NCI-H2196 treated with DMSO at 0.1 percent for 48 hours (cell line): ENCODE results near the gene SVIP.
A peak's percentile ranks its signal among the peaks of the same experiment; 100 is the strongest.

Source experiments
- DNase-seq: peaks from one replicate; lab custom pipeline; 2025; ENCODE audit not compliant: unreplicated experiment; lab: John Stamatoyannopoulos, UW

Gene SVIP, protein sequence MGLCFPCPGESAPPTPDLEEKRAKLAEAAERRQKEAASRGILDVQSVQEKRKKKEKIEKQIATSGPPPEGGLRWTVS

DNA sequence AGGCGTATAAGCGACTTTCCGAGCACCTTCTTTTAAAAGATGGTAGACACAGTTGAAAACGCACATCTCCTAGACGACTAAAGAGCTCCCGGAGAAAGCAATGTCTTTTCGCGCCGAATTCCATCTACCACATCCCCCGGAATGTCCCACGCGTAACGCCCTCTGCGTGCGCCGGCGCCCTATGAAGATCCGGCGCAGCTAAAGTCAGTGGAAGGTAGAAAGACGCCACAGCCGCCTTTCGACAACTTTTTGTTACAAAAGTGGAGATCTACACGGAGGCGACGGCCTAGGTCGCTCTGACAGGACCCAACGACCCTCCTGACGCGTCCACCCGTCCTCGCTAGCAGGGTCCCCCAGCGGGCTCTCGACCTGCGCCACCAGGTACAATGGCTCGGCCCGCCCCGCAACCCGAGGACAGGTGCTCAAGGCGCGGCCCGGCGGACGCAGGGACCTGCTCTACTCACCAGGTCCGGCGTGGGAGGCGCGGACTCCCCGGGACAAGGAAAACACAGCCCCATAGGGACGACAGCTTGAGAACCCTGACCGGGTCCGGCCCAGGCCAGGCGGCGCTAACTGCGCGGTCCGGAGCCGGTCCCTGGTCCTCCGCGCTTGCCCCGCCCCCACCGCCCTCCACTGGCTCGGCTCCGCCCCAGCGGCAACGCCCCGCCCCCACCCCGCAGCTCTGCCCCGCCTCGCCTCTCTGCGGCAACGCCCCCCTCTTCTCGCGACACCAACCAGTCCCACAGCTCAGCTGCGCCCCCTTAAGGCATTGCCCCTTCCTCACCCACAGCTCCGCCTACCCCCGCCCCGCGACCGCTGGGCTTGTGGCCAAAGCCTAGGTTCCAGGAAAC lies at the start of gene SVIP:
Gene SVIP, minus strand, starts transcription at position 571 of the 851 bp plus-strand sequence. Its CDS starts 53 bp downstream, at position 518.
- peak; percentile 90 for DNase-seq

- DNase-seq = no peak
These were observed 49.0 kb upstream of the SVIP start for GRCh38 chr11:22878604-22879003.

DNA sequence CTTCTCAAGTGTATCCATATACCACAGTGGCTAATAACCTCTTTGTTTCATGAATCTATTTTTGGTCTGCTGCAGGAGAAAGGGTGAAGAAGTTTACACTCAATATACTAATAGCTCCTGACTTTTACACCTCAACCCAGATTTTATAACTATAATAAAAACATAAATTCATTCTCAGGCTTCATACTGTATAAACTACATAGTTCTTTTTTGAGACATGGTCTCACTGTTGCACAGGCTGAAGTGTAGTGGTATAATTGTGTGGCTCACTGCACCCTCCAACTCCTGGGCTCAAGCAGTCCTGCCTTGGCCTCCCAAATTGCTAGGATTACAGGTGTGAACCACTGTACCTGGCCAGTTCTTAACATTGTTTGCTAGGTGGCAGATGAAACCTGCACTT lies 48.4 kb upstream of the SVIP start:
- DNase-seq = no peak

- DNase-seq = peak; percentile 75
These were observed 46.4 kb upstream of the SVIP start for GRCh38 chr11:22875869-22876473.

- DNase-seq = no peak
These were observed 39.7 kb upstream of the SVIP start for GRCh38 chr11:22869325-22869724.

DNA sequence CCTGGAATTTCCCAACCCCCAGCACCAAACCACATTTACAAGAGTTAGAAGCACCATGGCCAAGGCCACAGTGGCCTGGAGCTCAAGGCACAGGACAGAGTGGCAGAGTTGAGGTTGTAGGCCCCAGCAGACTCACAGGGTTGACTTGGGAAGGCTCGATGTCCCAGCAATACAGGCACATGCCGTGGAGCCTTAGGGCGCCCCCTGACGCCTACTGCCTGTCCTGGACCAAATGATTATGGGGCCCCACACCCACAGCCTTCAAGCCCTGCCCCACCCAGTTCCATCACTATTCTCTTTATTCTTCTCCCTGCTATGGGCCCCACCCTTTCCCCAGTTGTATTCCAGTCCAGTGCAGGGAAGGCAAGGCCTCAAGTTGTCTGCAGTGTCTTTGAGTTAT lies 30.6 kb upstream of the SVIP start, which contains the start of gene CCDC179:
Gene CCDC179, minus strand, starts transcription at position 234 of the 400 bp plus-strand sequence. Its CDS starts 53 bp downstream, at position 181.
- DNase-seq = no peak

DNA sequence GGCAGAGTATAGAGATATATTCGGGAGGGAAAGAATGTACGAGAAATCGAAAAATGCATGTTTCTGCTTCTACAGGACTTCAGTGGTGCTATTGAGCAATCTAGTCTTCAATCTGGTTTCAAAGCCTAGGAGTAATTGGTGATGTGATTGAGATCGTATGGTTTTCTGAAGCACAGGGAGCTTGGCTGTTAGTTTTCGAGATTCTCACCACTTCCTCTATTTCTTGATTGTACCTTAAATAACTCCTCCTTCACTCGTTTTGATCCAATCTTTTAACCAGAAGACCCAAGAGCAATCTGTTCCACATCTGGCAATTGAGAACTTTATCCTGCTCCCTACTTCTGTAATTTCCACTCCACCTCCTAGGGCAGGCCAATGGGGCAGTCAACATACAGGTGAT lies 30.2 kb upstream of the SVIP start:
- no peak for DNase-seq

GRCh38 chr11:22851477-22851876 lies 21.9 kb upstream of the SVIP start:
- DNase-seq = no peak

- DNase-seq = no peak
These were observed 17.1 kb upstream of the SVIP start for GRCh38 chr11:22846726-22847125.

GRCh38 chr11:22832315-22833015 lies 2.9 kb upstream of the SVIP start:
- DNase-seq = no peak

DNA sequence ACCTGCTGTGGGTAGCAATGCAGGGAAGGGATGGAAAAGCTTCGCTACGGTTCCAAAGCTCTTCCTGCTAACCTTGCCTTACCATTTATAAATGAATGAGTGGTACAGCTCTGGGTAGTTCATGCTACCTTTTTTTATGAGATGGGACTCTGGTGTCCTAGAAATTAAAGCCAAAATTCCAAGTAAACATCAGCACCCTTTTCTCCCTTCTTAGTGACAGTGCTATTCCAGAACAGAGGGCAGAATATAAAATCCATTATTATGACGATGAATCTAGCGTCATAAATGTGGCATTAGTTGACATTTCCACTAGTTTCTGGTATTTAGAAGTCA lies 447 bp upstream of the SVIP start:
- DNase-seq = no peak

- DNase-seq = no peak
These were observed 1.2 kb downstream of the SVIP start for GRCh38 chr11:22828373-22828772.

GRCh38 chr11:22822203-22822602 lies 7.4 kb downstream of the SVIP start:
- no peak for DNase-seq

GRCh38 chr11:22809893-22810292 lies 19.7 kb downstream of the SVIP start:
- DNase-seq = no peak

- no peak for DNase-seq
These were observed 20.9 kb downstream of the SVIP start for GRCh38 chr11:22808571-22809197.

- peak; percentile 1 for DNase-seq
These were observed 21.6 kb downstream of the SVIP start for GRCh38 chr11:22807855-22808570.

DNA sequence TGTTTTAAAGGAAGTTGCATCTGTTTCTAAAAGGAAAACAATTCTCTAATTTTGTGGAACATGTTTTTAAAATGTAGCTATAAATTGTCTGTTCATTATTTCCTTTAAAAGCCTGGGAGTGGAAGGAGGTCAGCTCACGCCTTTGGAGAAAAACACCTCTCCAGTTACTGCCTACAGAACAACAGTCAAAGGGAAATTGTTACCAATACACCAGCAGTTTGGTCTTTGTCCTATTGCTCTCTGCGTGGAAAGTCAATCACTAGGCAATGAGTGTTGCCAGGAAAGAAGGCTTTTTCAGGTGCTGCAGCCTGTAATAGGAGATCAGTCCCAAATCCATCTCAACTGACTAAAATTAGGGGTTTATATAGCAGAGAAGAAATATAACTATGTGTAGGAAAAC lies 22.2 kb downstream of the SVIP start:
- no peak for DNase-seq

- DNase-seq = no peak
These were observed 26.7 kb downstream of the SVIP start for GRCh38 chr11:22802861-22803260.

DNA sequence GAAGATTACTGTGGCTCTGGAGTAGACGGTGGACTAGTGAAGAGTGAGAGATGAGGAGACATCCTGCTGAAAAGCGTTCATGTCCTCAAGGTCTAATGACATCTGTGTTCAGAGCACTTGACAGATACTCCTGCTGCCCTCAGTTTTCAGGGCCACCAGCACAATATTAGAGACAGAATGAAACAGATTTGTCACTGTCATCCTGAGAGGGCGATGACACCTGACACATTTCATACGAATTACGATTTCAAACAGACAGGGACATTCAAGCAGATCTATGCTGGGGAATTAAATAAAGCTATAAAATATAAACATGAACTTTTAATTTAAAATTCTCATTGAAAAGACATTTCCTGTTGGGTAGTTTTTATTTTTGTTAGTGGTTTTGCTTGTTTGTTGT lies 29.1 kb downstream of the SVIP start:
- no peak for DNase-seq

- no peak for DNase-seq
These were observed 30.7 kb downstream of the SVIP start for GRCh38 chr11:22798901-22799300.

GRCh38 chr11:22797047-22797446 lies 32.6 kb downstream of the SVIP start:
- no peak for DNase-seq
